MM.1S (cell line): ENCODE results near the gene NUP62.

Experiments
- EZH2 ChIP-seq: fragments of 300-600 bp; sonication (generic); optimal IDR thresholded peaks from 2 replicates; pipeline ENCODE3; 2017; ENCODE audit warnings: low read depth, mild to moderate bottlenecking, antibody characterized with exemption, low read length, mixed read lengths
- EZH2phosphoT487 ChIP-seq: fragments of 300-600 bp; sonication (generic); IDR thresholded peaks from 2 replicates; pipeline ENCODE4 v1.6.1; 2018; ENCODE audit warnings: antibody characterized with exemption, low read length
- TF ChIP-seq, protein P1 (sequence below): fragments of 300-600 bp; sonication (generic); IDR thresholded peaks from 2 replicates; pipeline ENCODE4 v1.5.1; 2016; ENCODE audit warnings: antibody characterized with exemption, low read length, mixed read lengths

DNA sequence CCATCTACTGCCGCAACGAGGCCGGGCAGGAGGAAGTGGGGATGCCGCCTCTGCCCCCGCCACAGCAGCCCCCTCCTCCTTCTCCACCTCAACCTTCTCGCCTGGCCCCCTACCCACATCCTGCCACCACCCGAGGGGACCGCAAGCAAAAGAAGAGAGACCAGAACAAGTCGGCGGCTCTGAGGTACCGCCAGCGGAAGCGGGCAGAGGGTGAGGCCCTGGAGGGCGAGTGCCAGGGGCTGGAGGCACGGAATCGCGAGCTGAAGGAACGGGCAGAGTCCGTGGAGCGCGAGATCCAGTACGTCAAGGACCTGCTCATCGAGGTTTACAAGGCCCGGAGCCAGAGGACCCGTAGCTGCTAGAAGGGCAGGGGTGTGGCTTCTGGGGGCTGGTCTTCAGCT lies 3.4 kb upstream of the NUP62 start:
- TF ChIP-seq, protein P1, sequence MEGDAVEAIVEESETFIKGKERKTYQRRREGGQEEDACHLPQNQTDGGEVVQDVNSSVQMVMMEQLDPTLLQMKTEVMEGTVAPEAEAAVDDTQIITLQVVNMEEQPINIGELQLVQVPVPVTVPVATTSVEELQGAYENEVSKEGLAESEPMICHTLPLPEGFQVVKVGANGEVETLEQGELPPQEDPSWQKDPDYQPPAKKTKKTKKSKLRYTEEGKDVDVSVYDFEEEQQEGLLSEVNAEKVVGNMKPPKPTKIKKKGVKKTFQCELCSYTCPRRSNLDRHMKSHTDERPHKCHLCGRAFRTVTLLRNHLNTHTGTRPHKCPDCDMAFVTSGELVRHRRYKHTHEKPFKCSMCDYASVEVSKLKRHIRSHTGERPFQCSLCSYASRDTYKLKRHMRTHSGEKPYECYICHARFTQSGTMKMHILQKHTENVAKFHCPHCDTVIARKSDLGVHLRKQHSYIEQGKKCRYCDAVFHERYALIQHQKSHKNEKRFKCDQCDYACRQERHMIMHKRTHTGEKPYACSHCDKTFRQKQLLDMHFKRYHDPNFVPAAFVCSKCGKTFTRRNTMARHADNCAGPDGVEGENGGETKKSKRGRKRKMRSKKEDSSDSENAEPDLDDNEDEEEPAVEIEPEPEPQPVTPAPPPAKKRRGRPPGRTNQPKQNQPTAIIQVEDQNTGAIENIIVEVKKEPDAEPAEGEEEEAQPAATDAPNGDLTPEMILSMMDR = no peak
- TF ChIP-seq EZH2phosphoT487 = no peak
- no peak for TF ChIP-seq EZH2
